MV-4-11 (cell line): Measurements from ENCODE around the gene MAPK7.

Experiments used
- DNase-seq: peaks from one replicate; lab custom pipeline; 2025; lab: John Stamatoyannopoulos, UW

The MAPK7 gene

DNA sequence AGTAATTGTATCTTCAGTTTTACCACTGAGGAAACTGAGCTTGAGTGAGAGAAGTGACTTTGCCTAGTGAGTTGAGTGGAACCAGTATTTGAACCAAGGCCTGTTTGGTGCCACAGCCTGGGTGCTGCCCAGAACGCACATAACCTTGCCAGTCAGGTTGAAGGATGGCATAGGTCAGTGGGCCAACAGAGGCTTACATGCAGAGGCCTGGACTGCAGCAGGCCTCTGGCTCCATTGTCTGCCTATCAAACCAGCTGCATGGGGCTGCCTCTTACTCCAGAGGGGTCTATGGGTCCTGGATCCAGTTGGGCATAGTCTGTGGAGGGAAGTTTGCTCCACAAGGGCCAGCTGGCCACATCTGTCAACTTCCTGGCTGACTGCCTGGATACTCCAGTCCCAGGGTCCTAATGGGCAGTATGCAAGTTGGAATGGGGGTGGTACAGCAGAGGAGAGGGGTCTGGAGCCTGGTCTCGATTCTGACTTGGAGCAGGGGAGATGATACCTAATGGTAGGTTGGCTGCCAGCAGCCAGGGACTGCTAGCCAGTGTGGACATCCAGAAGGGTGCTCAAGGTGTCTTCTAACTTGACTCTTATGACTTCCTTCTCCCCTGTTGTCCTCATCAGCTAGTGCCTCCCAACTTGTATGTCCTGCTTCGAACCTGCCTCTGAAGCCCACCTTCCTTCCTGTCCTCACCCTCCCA is 21.6 kb downstream of the MAPK7 start:
- DNase-seq, result no peak

GRCh38 chr17:19401321-19402010 is 23.2 kb downstream of the MAPK7 start:
- DNase-seq, result no peak

DNA sequence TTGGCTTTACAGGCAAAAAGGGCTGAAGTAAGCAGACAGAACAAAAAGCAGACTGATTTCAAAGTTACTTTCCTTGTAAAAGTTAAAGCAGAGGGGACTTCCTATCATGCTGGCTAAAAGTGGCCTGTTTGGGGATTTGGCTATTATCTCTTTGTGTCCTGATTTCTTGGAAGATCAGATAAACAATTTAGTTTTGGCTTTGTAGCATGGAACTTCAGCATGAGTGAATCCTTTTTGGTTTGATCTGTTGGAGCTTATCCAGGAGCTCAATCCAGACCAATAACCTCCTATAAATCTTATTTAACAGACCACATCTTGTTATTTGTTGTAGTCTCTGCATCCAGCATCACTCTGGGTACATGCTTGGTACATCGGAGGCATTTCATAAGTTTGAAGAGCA is 23.9 kb downstream of the MAPK7 start:
- no peak for DNase-seq

DNA sequence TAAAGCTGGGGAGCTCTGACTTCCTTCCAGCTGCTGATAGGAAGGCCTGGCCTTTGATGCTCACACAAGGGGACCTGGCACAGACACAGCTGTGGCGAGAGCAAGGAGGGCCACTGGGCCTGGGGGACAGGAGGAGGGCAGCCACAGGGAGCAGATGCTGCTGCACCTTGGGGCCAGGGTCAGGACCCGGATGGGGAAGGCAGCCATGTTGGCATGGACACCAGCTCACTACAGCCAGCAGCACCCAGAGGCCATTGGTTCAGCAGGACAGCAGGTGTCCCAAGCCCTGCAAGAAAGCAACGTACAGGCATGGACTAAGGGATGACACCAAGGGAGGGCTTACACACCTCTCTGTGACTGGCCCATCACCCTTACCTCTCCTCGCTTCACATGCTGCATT is 24.7 kb downstream of the MAPK7 start:
- no peak for DNase-seq

- DNase-seq, result no peak
Observed at GRCh38 chr17:19404264-19404663, 26.0 kb downstream of the MAPK7 start.

GRCh38 chr17:19405114-19405513 is 26.8 kb downstream of the MAPK7 start:
- DNase-seq, result no peak

GRCh38 chr17:19407601-19408345 is 29.5 kb downstream of the MAPK7 start:
- no peak for DNase-seq

GRCh38 chr17:19408346-19408710 is 30.0 kb downstream of the MAPK7 start:
- no peak for DNase-seq

DNA sequence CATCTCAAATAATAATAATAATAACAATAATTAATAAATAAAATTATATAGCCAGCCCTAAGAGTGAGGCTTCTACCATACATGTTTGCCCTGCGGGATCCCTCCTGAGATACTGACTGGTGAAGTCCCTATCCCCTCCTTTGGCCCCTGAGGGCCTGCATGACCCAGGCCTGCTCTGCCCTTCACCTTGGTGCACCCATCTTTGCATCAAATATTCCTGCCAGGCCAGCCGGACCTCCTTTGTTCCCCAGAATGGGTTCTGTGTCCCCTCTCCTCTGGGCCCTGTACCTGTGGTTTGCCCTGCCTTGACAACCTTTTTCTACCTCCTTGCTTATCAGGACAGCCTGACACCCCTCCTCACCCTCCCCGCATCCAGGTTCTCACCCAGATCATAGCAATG is 30.8 kb downstream of the MAPK7 start:
- DNase-seq, result no peak

DNA sequence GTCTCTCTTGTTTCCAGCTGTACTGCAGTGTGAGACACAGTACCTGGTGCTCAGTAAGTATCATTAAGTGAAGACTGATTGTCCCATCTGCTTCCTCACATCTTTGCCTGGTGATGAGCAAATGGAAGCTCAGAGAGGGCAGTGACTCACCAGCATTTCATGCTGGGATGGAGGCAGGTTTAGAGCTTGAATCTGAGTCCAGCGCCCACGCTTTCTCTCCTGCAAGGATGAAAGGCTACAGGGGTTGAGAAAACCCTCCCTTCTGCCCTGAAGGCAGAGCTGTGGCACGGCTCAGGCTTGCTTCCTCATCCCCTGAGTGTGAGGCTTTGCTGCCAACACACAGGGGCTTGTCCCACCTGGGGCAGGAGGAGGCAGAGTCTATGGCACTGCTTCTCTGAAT is 31.2 kb downstream of the MAPK7 start:
- DNase-seq, result no peak

DNA sequence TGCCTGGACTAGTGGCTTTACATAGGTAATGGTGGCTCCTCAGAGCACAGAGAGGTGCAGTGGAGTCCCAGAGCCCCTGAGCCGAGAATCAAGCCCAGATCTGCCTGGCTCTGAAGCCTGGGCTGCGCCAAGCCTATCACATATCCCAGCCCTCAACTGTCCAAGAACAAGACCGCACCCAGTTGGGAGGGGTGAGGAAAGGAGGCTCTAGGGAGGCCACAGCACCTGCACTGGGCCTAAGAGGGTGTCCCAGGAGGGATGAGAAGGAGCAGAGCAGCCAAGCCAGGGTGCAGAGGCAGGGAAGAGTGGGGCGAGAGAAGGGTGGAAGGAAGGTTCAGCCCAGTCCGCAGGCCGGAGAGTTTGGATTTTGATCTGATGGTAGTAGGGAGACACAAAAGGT is 31.8 kb downstream of the MAPK7 start:
- no peak for DNase-seq

GRCh38 chr17:19410875-19411620 is 32.8 kb downstream of the MAPK7 start, which contains the start of gene RNF112:
TSS of gene RNF112 (plus strand) at chr17:19411232. CDS start at chr17:19411409, 177 bp downstream.
- DNase-seq, result no peak

GRCh38 chr17:19411631-19412030 is 33.3 kb downstream of the MAPK7 start:
- no peak for DNase-seq

DNA sequence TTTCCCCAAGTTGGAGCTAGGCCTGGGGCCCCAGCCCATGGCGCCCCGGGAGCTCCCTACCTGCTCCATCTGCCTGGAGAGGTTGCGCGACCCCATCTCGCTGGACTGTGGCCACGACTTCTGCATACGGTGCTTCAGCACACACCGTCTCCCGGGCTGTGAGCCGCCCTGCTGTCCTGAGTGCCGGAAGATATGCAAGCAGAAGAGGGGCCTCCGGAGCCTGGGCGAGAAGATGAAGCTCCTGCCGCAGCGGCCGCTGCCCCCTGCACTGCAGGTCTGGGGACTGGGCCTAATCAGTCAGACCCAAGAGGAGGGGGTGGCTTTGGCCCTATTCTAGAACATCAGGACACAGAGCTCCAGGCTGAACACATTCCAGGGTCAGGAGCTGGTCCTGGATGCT is 34.2 kb downstream of the MAPK7 start:
- DNase-seq, result no peak

DNA sequence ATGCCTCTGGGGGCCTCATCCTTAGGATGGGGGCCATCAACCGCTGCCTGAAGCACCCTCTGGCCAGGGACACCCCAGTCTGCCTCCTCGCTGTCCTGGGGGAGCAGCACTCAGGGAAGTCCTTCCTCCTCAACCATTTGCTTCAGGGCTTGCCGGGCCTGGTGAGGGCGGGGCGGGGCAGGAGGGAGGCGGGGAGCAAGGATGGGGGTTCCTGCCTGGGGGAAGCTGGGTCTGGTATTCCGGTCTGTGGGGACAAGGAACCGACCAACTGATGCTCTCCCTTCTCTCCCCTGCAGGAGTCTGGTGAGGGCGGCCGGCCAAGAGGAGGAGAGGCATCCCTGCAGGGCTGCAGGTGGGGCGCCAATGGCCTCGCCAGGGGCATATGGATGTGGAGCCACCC is 34.7 kb downstream of the MAPK7 start:
- DNase-seq, result no peak

DNA sequence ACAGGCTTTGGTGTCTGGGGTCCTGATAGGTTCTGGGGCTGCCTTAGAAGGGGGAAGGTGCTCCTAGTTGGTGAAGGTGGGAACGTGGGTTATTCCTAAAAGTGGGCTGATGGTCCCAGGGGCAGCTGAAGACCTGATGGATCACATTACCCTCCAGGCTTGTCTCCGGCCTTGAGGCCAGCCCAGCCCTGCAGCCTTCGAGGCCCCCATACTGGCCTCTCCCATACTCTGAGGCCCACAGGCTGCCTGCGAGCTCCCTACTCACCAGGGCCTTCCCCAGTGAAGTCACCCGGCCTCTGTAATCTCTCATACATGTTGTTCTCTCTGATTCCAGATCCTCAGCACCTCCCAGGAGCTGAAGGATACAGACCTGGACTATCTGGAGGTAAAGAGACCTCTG is 35.5 kb downstream of the MAPK7 start:
- no peak for DNase-seq

GRCh38 chr17:19414396-19415280 is 36.3 kb downstream of the MAPK7 start:
- no peak for DNase-seq

DNA sequence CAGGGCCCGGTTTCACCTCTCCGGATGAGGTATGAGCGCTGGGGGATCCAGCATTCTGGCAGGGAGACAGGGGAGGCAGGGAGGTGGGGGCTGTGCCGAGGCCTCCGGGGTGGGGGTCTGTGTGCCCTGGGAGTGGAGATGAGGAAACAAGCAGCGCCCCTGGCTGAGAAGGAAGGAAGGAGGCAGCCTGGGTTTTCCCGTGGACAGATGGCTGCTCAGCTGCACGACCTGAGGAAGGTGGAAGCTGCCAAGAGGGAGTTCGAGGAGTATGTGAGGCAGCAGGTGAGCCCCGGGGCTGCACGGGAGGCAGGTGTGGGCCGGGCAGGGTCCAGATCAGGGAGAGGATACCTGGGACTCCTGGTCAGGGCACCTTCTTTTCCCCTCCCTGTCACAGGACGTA is 37.0 kb downstream of the MAPK7 start:
- no peak for DNase-seq

DNA sequence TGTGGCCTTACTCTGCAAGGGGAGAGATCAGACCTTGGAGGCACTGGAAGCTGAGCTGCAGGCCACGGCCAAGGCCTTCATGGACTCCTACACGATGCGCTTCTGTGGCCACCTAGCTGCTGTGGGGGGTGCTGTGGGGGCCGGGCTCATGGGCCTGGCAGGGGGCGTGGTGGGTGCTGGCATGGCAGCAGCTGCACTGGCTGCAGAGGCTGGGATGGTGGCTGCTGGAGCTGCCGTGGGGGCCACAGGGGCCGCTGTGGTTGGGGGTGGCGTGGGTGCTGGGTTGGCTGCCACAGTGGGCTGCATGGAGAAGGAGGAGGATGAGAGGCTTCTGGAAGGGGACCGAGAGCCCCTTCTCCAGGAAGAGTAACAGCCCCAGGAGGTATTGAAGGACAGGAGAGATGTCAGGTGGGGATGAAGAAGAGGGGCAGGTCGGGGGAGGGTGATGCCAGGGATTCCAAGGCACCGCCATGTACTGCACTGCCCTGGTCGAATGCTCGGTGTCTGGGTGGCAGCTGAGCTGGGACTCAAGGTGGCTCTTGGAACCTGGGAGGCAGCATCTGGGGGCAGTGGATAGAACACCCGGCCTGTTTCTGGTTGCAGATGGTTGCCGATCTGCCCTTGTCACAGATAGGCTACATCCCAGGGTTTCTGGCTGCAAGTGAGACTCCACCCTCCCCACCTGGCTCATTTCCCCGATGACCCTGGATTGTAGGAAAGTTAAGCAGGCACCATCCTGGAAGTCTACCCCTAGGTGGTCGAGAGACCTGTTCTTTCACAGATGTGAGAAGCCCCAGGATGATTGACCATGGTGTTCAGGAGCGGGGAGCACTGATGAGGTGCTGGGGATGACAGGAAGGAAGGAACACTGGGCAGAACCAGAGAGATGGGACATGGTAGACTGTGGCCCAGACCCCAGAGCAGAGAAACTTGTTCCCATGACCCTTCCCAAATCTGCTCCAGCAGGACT is 37.8 kb downstream of the MAPK7 start:
- DNase-seq, result no peak

GRCh38 chr17:19417611-19418010 is 39.3 kb downstream of the MAPK7 start:
- no peak for DNase-seq
